GM23248 (cell line): ENCODE measurements around the gene CYRIA. TPM values are rescaled to one million over a fixed set of nuclear protein-coding genes. Genes with fewer than 3 reads are reported as not detected.

Experiments
- DNase-seq: peaks from one replicate; pipeline ENCODE4 v3.0.0-alpha.2; 2015
- H2AFZ ChIP-seq: fragments of 200-600 bp; sonication (generic); 2 replicates; pipeline ENCODE4 v1.6.1; 2016; ENCODE audit warnings: antibody characterized with exemption
- H3F3A ChIP-seq: fragments of 200-600 bp; sonication (generic); 2 replicates; pipeline ENCODE4 v1.6.1; 2016; ENCODE audit warnings: mild to moderate bottlenecking, antibody characterized with exemption, mixed run types; ENCODE audit not compliant: insufficient read depth
- H3K27ac ChIP-seq: fragments of 200-600 bp; sonication (generic); 2 replicates; pipeline ENCODE4 v1.5.1; 2016; ENCODE audit warnings: mild to moderate bottlenecking
- H3K27me3 ChIP-seq: fragments of 200-600 bp; sonication (generic); replicated peaks from 2 replicates; pipeline ENCODE4 v1.6.1; 2016; ENCODE audit warnings: mild to moderate bottlenecking; ENCODE audit not compliant: insufficient read depth
- H3K36me3 ChIP-seq: fragments of 200-600 bp; sonication (generic); 2 replicates; pipeline ENCODE4 v1.6.1; 2016; ENCODE audit warnings: low read depth, mild to moderate bottlenecking
- H3K4me1 ChIP-seq: fragments of 200-600 bp; sonication (generic); 2 replicates; pipeline ENCODE4 v1.6.1; 2016; ENCODE audit warnings: mild to moderate bottlenecking; ENCODE audit not compliant: insufficient read depth
- H3K4me2 ChIP-seq: fragments of 200-600 bp; sonication (generic); one replicate; pipeline ENCODE4 v1.6.1; 2016; ENCODE audit warnings: mild to moderate bottlenecking; ENCODE audit not compliant: unreplicated experiment
- H3K4me3 ChIP-seq: fragments of 200-600 bp; sonication (generic); 2 replicates; pipeline ENCODE4 v1.5.1; 2016; ENCODE audit warnings: mild to moderate bottlenecking
- H3K79me2 ChIP-seq: fragments of 200-600 bp; sonication (generic); 2 replicates; pipeline ENCODE4 v1.6.1; 2016; ENCODE audit warnings: mild to moderate bottlenecking; ENCODE audit not compliant: insufficient read depth
- H3K9ac ChIP-seq: fragments of 200-600 bp; sonication (generic); 2 replicates; pipeline ENCODE4 v1.6.1; 2016; ENCODE audit warnings: mild to moderate bottlenecking
- H3K9me2 ChIP-seq: fragments of 200-600 bp; sonication (generic); 2 replicates; pipeline ENCODE4 v1.6.1; 2016; ENCODE audit warnings: mixed run types, mild to moderate bottlenecking, moderate library complexity; ENCODE audit not compliant: insufficient read depth
- H3K9me3 ChIP-seq: fragments of 200-600 bp; sonication (generic); one replicate; pipeline ENCODE4 v1.6.1; 2017; ENCODE audit warnings: low read depth
- H4K20me1 ChIP-seq: fragments of 200-600 bp; sonication (generic); 2 replicates; pipeline ENCODE4 v1.6.0; 2016; ENCODE audit not compliant: insufficient read depth
- EZH2 ChIP-seq: fragments of 200-600 bp; sonication (generic); IDR thresholded peaks from 2 replicates; pipeline ENCODE4 v1.6.1; 2018; ENCODE audit warnings: antibody characterized with exemption, mild to moderate bottlenecking; ENCODE audit not compliant: insufficient read depth, poor library complexity, severe bottlenecking
- EZH2phosphoT487 ChIP-seq: fragments of 200-600 bp; sonication (generic); IDR thresholded peaks from 2 replicates; pipeline ENCODE4 v1.6.1; 2018; ENCODE audit warnings: antibody characterized with exemption, moderate library complexity, mild to moderate bottlenecking, low read depth; ENCODE audit not compliant: insufficient read depth
- WGBS, 2 experiments: methylation state at CpG; one replicate each; pipeline ENCODE4 v1.1.6; 2015 to 2017; ENCODE audit warnings: low lambda C conversion rate in 2 of 2, low coverage in 1 of 2; ENCODE audit errors: missing lambda C conversion rate in 2 of 2; 5-methylcytosine and 5-hydroxymethylcytosine counted together
- in situ Hi-C: fragments of 300-500 bp; cut with MboI; formaldehyde crosslinking; loops from 2 replicates; pipeline ENCODE4 v1.15.0; 2020
- polyA plus RNA-seq: library from polyadenylated mRNA; unstranded; fragments of >200 nt; fragmentation: Nextera tagmentation; extraction: Ambion mirVana; gene quantifications from 2 replicates; pipeline ENCODE4 v1.2.1, GENCODE V29; 2016
- total RNA-seq: library from RNA; depleted of rRNA; stranded (reverse); fragments of >200 nt; shearing (Covaris generic); gene quantifications from 2 replicates; pipeline ENCODE4 v1.2.3, GENCODE V29; 2014

The CYRIA gene
- total and polyA plus RNA-seq, 2 experiments from 2014 or later = not detected

DNA sequence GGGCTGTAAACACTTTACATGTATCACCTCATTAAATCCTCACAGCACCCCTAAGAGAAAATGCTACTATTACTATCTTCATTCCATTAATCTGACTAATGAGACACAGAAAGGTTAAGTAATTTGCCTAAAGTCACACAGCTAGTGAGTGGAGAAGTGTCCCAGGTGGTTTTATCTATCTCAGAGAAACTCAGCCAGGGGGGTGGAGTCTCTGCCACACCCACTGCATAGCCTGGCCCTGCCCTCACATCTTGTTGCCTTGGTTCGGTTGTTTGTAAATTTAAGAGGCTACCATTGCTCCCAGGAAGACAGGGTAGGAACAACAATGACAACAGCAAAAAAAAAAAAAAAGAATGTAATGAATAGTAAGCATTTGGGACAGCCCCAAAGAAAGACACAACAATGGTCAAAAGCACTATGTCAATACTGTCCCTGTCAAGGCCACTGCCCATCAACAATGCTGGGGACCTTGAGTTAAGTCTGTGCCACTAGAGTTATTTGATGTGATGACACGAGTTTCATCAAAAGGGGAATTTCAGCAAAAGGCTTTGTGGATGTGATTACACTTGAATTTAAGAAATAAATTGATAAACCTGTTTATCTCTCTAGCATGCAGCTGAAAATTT is 17.5 kb downstream of the CYRIA start:
- Histone ChIP-seq H3K4me1 (peaks cover 15% of the 10 kb centered on the region), H3K9ac (no peak overlapping the region)

DNA sequence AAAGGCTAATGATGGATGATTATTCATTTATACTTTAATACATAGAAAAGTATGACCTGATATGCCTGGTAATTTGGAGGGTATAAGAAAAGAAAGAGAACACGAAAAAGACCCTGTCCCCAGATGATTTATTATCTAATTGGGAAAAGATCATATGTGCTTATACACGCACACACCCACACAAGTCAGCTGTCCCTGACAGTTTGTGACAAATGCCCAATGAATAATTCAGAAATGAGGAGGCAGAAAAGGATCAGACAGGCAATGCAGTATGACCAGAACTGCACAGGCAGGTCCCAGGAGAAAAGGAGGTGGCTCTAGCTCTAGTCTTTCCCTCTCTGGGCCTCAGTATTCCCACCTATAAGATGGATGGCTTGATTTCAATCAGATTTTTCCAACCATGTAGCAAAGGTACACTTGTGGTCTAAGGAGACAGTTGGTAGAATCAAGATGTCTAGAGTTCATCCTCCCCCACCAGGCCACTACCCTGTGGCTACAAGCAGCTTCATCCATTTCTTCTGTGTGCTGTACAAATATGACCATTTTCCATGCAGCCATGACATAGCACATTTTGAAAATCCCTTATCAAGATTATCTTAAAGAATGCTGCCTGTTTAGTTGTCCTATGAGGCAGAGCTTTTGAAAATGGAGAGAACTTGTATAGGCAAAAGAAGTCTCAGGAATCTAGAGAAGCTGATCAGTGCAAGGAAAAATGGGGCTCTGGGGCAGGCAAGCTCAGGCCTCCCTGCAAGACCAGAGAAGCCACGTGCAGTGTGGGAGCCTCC is 19.7 kb downstream of the CYRIA start:
- Histone ChIP-seq H3K9me3 (no peaks in the 10 kb centered on the region), H3F3A (no peaks in the 10 kb centered on the region), H3K4me2 (no peak overlapping the region), H4K20me1 (no peaks in the 10 kb centered on the region), H3K4me1 (peaks cover 12% of the 10 kb centered on the region), H3K9me2 (no peaks in the 10 kb centered on the region), H3K9ac (no peak overlapping the region), H3K27me3 (no peaks in the 10 kb centered on the region; the same call in 1 of the 2 replicates), H3K4me3 (no peak overlapping the region), H2AFZ (no peak overlapping the region), H3K79me2 (no peaks in the 10 kb centered on the region), H3K36me3 (no peaks in the 10 kb centered on the region), H3K27ac (no peak overlapping the region)
- WGBS, 2 experiments = 47 to 52% methylated on average over 3 of the region's 3 CpGs
- no peak for DNase-seq
- TF ChIP-seq EZH2phosphoT487 (no peak), EZH2 (no peak)
- in situ Hi-C loops = no loop called here

More for the DNA sequence above, 17.5 kb downstream of the CYRIA start:
- Histone ChIP-seq H3F3A (no peaks in the 10 kb centered on the region), H3K27ac (no peak overlapping the region), H2AFZ (no peak overlapping the region), H4K20me1 (no peaks in the 10 kb centered on the region), H3K4me3 (no peak overlapping the region), H3K9me2 (no peaks in the 10 kb centered on the region), H3K36me3 (no peaks in the 10 kb centered on the region), H3K27me3 (no peaks in the 10 kb centered on the region; the same call in 1 of the 2 replicates), H3K79me2 (no peaks in the 10 kb centered on the region), H3K9me3 (no peaks in the 10 kb centered on the region), H3K4me2 (no peak overlapping the region)
- in situ Hi-C loops = no loop called here
- 65 to 75% methylated on average over 2 of the region's 2 CpGs for WGBS, 2 experiments
- DNase-seq = no peak
- TF ChIP-seq EZH2phosphoT487 = no peak
- no peak for TF ChIP-seq EZH2

DNA sequence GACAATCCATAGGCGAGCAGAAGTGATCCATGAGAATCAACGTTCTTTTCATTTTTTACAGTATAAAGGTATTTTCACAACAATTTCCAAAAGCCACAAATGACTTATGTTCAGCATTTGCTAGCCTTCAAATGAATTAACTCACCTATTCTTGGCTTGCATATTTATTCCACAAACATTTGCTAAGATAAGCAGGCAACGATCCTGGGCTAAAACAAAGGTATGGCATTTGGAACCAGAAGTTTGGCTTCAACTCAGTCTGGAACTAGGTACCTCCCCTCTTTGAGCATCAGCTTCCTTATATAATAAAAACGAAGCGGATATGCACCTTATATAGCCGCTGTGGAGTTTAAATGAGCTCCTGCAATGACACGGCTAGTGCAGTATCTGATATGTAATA is 20.5 kb downstream of the CYRIA start:
- Histone ChIP-seq H3K4me2 (no peak overlapping the region), H3F3A (no peaks in the 10 kb centered on the region), H4K20me1 (no peaks in the 10 kb centered on the region), H3K9ac (no peak overlapping the region), H3K9me3 (no peaks in the 10 kb centered on the region), H3K27ac (no peak overlapping the region), H3K4me3 (no peak overlapping the region), H3K4me1 (peaks cover 4% of the 10 kb centered on the region; the same call in 1 of the 2 replicates), H3K27me3 (no peaks in the 10 kb centered on the region; the same call in 1 of the 2 replicates), H3K79me2 (no peaks in the 10 kb centered on the region), H3K36me3 (no peaks in the 10 kb centered on the region), H2AFZ (no peak overlapping the region), H3K9me2 (no peaks in the 10 kb centered on the region)
- no peak for DNase-seq
- 68 to 77% methylated on average over 7 of the region's 7 CpGs for WGBS, 2 experiments
- no peak for TF ChIP-seq EZH2phosphoT487
- TF ChIP-seq EZH2 = no peak
- in situ Hi-C loops = no loop called here

DNA sequence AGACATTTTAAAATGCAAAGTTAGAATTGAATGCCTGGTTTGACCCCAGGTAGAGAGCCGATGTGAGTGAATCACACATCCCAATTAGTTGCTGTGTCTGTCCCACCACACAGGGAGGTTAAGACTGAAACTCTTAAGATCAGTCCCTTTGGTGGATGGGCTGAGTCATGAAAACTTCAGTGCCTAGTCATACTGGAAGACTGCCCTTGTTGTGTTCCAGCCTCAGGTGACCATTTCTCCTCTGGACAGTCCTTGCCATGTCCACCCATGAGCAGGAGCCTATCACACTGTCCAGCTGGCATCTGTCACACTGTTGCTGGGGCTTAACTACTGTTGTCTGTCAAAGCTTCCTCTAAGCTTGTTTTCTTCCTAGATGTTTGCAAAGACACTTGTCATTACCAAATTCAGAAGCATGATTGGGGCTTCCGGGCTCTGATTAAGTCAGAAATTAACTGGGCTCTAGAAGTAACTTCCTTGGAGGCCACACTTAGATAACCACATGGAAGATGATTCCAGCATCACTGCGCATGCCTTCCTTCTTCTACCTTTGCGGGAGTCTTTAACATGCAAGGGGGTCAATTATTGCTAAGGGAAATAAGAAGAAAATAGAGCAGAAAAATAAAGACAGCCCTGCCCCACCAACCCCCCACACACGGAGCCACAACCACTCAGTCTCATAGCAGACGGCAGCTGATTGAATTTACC is 21.3 kb downstream of the CYRIA start:
- Histone ChIP-seq H4K20me1 (no peaks in the 10 kb centered on the region), H3K79me2 (no peaks in the 10 kb centered on the region), H3K27ac (no peak overlapping the region), H3K9me2 (no peaks in the 10 kb centered on the region), H2AFZ (no peak overlapping the region), H3K9ac (no peak overlapping the region), H3K4me3 (no peak overlapping the region), H3K27me3 (no peaks in the 10 kb centered on the region; the same call in 1 of the 2 replicates), H3K4me2 (no peak overlapping the region), H3K9me3 (no peaks in the 10 kb centered on the region), H3F3A (no peaks in the 10 kb centered on the region), H3K4me1 (no peaks in the 10 kb centered on the region), H3K36me3 (no peaks in the 10 kb centered on the region)
- TF ChIP-seq EZH2 (no peak), EZH2phosphoT487 (no peak)
- peak; percentile 13 for DNase-seq
- in situ Hi-C loops = no loop called here
- WGBS, 2 experiments = 69 to 74% methylated on average over 6 of the region's 6 CpGs
